GM23338 (cell line): Measurements from ENCODE around the gene UCP3. TPM values are rescaled to one million over a fixed set of nuclear protein-coding genes. Genes with fewer than 3 reads are reported as not detected.

Source experiments
- ATAC-seq: fragments of 200-7000 bp; cut with Tn5 transposase; 3 replicates; pipeline ENCODE4 v1.9.1; 2020
- DNase-seq: peaks from one replicate; pipeline ENCODE4 v3.0.0-alpha.2; 2015; ENCODE audit warnings: low spot score
- H2AFZ ChIP-seq: fragments of 200-600 bp; sonication (generic); 2 replicates; pipeline ENCODE4 v1.8.0; 2016; ENCODE audit warnings: antibody characterized with exemption, mild to moderate bottlenecking, moderate library complexity
- H3F3A ChIP-seq: fragments of 200-600 bp; sonication (generic); replicated peaks from 2 replicates; pipeline ENCODE4 v1.8.0; 2017; ENCODE audit warnings: antibody characterized with exemption, mixed run types, low read depth
- H3K27ac ChIP-seq: fragments of 200-600 bp; sonication (generic); 2 replicates; pipeline ENCODE4 v1.6.1; 2016; ENCODE audit warnings: low read depth
- H3K27me3 ChIP-seq: fragments of 200-600 bp; sonication (generic); 2 replicates; pipeline ENCODE4 v1.8.0; 2016; ENCODE audit warnings: mild to moderate bottlenecking, mixed run types, moderate library complexity; ENCODE audit not compliant: insufficient read depth
- H3K36me3 ChIP-seq: fragments of 200-600 bp; sonication (generic); 2 replicates; pipeline ENCODE4 v1.8.0; 2016; ENCODE audit warnings: mild to moderate bottlenecking; ENCODE audit not compliant: insufficient read depth
- H3K4me1 ChIP-seq: fragments of 200-600 bp; sonication (generic); 2 replicates; pipeline ENCODE4 v1.8.0; 2016; ENCODE audit warnings: mild to moderate bottlenecking, moderate library complexity; ENCODE audit not compliant: insufficient read depth
- H3K4me2 ChIP-seq: fragments of 200-600 bp; sonication (generic); 2 replicates; pipeline ENCODE4 v1.7.1; 2017; ENCODE audit warnings: mixed run types
- H3K4me3 ChIP-seq: fragments of 200-600 bp; sonication (generic); 2 replicates; pipeline ENCODE4 v1.6.1; 2016; ENCODE audit warnings: mixed run types
- H3K79me2 ChIP-seq: fragments of 200-600 bp; sonication (generic); replicated peaks from 2 replicates; pipeline ENCODE4 v1.8.0; 2017; ENCODE audit warnings: mild to moderate bottlenecking; ENCODE audit not compliant: insufficient read depth
- H3K9me2 ChIP-seq: fragments of 200-600 bp; sonication (generic); 2 replicates; pipeline ENCODE4 v1.8.0; 2017; ENCODE audit not compliant: insufficient read depth
- H4K20me1 ChIP-seq: fragments of 200-600 bp; sonication (generic); replicated peaks from 2 replicates; pipeline ENCODE4 v1.8.0; 2017; ENCODE audit warnings: mild to moderate bottlenecking; ENCODE audit not compliant: insufficient read depth
- H3K27ac Mint-ChIP-seq: 2 replicates; pipeline ENCODE4 v1.8.0; 2020; ENCODE audit warnings: inconsistent platforms, mild to moderate bottlenecking, moderate library complexity, mixed read lengths
- H3K27me3 Mint-ChIP-seq: 3 replicates; pipeline ENCODE4 v1.8.0; 2022; ENCODE audit warnings: low read depth, mild to moderate bottlenecking, moderate library complexity, mixed read lengths, inconsistent platforms; ENCODE audit not compliant: insufficient read depth, poor library complexity
- H3K36me3 Mint-ChIP-seq: 3 replicates; pipeline ENCODE4 v1.8.0; 2021; ENCODE audit warnings: low read depth, mild to moderate bottlenecking, inconsistent platforms, moderate library complexity, mixed read lengths
- H3K4me1 Mint-ChIP-seq: 3 replicates; pipeline ENCODE4 v1.8.0; 2020; ENCODE audit warnings: mild to moderate bottlenecking, inconsistent platforms, mixed read lengths
- H3K4me3 Mint-ChIP-seq: 3 replicates; pipeline ENCODE4 v1.8.0; 2021; ENCODE audit warnings: moderate library complexity, mild to moderate bottlenecking, inconsistent platforms, mixed read lengths
- H3K9me3 Mint-ChIP-seq: 3 replicates; pipeline ENCODE4 v1.8.0; 2020; ENCODE audit warnings: moderate library complexity, mild to moderate bottlenecking, inconsistent platforms, mixed read lengths
- CREB1 ChIP-seq: fragments of 250-450 bp; sonication (Bioruptor Pico); IDR thresholded peaks from 2 replicates; pipeline ENCODE4 v1.5.0; 2020; ENCODE audit warnings: low read depth, mild to moderate bottlenecking, moderate library complexity
- EZH2 ChIP-seq: fragments of 200-600 bp; sonication (generic); IDR thresholded peaks from one replicate; pipeline ENCODE4 v1.8.0; 2017; ENCODE audit warnings: antibody characterized with exemption, mild to moderate bottlenecking, low read depth; ENCODE audit not compliant: unreplicated experiment
- EZH2phosphoT487 ChIP-seq: fragments of 200-600 bp; sonication (generic); IDR thresholded peaks from one replicate; pipeline ENCODE4 v1.8.1; 2018; ENCODE audit warnings: antibody characterized with exemption; ENCODE audit not compliant: unreplicated experiment
- JUNB ChIP-seq: IDR thresholded peaks from one replicate; pipeline ENCODE4 v1.6.1; 2016; ENCODE audit warnings: antibody characterized with exemption; ENCODE audit not compliant: unreplicated experiment
- NANOG ChIP-seq: IDR thresholded peaks from 2 replicates; pipeline ENCODE4 v1.6.1; 2016; ENCODE audit warnings: antibody characterized with exemption, borderline replicate concordance
- POLR2AphosphoS5 ChIP-seq: IDR thresholded peaks from 2 replicates; pipeline ENCODE4 v1.6.1; 2016; ENCODE audit warnings: antibody characterized with exemption, low read depth
- STAT1 ChIP-seq: IDR thresholded peaks from one replicate; pipeline ENCODE4 v1.6.1; 2016; ENCODE audit warnings: antibody characterized with exemption; ENCODE audit not compliant: unreplicated experiment
- ZNF114 ChIP-seq: fragments of 250-450 bp; sonication (Bioruptor Pico); IDR thresholded peaks from 2 replicates; pipeline ENCODE4 v1.5.0; 2020; ENCODE audit warnings: mild to moderate bottlenecking, moderate library complexity
- ZNF331 ChIP-seq: fragments of 250-450 bp; sonication (Bioruptor Pico); IDR thresholded peaks from 2 replicates; pipeline ENCODE4 v1.5.0; 2020; ENCODE audit warnings: low read depth, mild to moderate bottlenecking, moderate library complexity
- polyA plus RNA-seq: library from polyadenylated mRNA; unstranded; fragments of >200 nt; fragmentation: Nextera tagmentation; extraction: Ambion mirVana; gene quantifications from 2 replicates; pipeline ENCODE4 v1.2.1, GENCODE V29; 2016
- total RNA-seq: library from RNA; depleted of rRNA; stranded (reverse); fragments of >200 nt; shearing (Covaris generic); gene quantifications from 2 replicates; pipeline ENCODE4 v1.2.3, GENCODE V29; 2014
- TF ChIP-seq, protein P1 (sequence below): IDR thresholded peaks from 2 replicates; pipeline ENCODE4 v1.6.1; 2016; ENCODE audit warnings: antibody characterized with exemption
- TF ChIP-seq, protein P2 (sequence below): fragments of 250-450 bp; sonication (Bioruptor Pico); IDR thresholded peaks from 2 replicates; pipeline ENCODE4 v1.5.0; 2020; ENCODE audit warnings: mild to moderate bottlenecking, moderate library complexity
- TF ChIP-seq, protein P3 (sequence below), 2 experiments: fragments of 200-600 bp in 1 of 2; sonication (generic) in 1 of 2; conservative IDR thresholded peaks; 2 replicates each; pipeline versions ENCODE4 v1.5.1 to v1.6.1; 2016 to 2017; ENCODE audit warnings: antibody characterized with exemption in 2 of 2, low read depth in 2 of 2, mild to moderate bottlenecking in 2 of 2, moderate library complexity in 1 of 2
- TF ChIP-seq, protein P4 (sequence below): IDR thresholded peaks from one replicate; pipeline ENCODE4 v1.6.1; 2018; ENCODE audit warnings: antibody characterized with exemption; ENCODE audit not compliant: unreplicated experiment

UCP3 gene
- total and polyA plus RNA-seq, 2 experiments from 2014 or later, result 0.21 to 0.40 TPM

DNA sequence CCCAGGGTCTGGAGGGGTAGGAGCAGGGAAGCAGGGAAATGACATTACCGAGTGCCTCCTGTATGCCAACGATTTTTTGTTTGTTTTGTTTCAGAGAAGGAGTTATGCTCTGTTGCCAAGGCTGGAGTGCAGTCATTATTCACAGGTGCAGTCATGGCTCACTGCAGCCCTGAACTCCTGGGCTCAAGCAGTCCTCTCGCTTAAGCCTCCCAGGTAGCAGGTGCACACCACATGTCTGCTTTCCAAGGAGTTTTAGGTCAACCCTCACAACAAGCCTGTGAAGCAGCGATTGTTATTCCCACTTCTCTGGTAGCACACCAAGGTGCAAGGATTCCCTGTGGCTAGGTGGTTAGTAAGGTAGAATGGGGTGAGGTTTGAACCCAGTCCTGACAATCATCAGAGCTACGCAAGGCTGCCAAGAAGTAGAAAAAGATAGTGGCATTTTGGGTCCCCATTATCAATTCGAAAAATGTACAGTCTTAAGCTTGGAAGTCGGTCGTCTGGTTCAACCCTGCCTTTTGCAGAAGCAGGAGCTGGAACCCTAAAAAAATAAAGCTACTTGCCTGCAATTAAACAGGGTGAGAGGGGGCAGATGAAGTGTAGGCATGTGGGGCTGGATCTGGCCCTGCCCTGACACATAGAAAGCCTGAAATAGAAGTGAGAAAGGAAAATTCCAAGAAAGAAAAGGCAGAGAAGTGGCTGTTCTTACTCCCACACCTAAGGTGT lies 9.1 kb downstream of the UCP3 start:
- H3K4me1 Mint-ChIP-seq, result peaks cover 13% of the 10 kb centered on the region; the same call in 2 of the 3 replicates
- Histone ChIP-seq H4K20me1 (no peaks in the 10 kb centered on the region), H3K4me2 (no peak overlapping the region), H2AFZ (no peak overlapping the region), H3F3A (no peaks in the 10 kb centered on the region), H3K79me2 (no peaks in the 10 kb centered on the region), H3K4me3 (no peak overlapping the region), H3K27ac (no peak overlapping the region), H3K36me3 (no peaks in the 10 kb centered on the region), H3K27me3 (no peaks in the 10 kb centered on the region), H3K4me1 (no peaks in the 10 kb centered on the region; the same call in 1 of the 2 replicates), H3K9me2 (no peaks in the 10 kb centered on the region)
- no peak overlapping the region for H3K4me3 Mint-ChIP-seq
- TF ChIP-seq JUNB (no peak), ZNF114 (no peak), NANOG (no peak), STAT1 (no peak), EZH2phosphoT487 (no peak), ZNF331 (CRISPR knock-in tag) (no peak), CREB1 (CRISPR knock-in tag) (no peak), EZH2 (no peak), POLR2AphosphoS5 (no peak)
- TF ChIP-seq, protein P1, sequence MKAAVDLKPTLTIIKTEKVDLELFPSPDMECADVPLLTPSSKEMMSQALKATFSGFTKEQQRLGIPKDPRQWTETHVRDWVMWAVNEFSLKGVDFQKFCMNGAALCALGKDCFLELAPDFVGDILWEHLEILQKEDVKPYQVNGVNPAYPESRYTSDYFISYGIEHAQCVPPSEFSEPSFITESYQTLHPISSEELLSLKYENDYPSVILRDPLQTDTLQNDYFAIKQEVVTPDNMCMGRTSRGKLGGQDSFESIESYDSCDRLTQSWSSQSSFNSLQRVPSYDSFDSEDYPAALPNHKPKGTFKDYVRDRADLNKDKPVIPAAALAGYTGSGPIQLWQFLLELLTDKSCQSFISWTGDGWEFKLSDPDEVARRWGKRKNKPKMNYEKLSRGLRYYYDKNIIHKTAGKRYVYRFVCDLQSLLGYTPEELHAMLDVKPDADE, result no peak
- TF ChIP-seq, protein P2, sequence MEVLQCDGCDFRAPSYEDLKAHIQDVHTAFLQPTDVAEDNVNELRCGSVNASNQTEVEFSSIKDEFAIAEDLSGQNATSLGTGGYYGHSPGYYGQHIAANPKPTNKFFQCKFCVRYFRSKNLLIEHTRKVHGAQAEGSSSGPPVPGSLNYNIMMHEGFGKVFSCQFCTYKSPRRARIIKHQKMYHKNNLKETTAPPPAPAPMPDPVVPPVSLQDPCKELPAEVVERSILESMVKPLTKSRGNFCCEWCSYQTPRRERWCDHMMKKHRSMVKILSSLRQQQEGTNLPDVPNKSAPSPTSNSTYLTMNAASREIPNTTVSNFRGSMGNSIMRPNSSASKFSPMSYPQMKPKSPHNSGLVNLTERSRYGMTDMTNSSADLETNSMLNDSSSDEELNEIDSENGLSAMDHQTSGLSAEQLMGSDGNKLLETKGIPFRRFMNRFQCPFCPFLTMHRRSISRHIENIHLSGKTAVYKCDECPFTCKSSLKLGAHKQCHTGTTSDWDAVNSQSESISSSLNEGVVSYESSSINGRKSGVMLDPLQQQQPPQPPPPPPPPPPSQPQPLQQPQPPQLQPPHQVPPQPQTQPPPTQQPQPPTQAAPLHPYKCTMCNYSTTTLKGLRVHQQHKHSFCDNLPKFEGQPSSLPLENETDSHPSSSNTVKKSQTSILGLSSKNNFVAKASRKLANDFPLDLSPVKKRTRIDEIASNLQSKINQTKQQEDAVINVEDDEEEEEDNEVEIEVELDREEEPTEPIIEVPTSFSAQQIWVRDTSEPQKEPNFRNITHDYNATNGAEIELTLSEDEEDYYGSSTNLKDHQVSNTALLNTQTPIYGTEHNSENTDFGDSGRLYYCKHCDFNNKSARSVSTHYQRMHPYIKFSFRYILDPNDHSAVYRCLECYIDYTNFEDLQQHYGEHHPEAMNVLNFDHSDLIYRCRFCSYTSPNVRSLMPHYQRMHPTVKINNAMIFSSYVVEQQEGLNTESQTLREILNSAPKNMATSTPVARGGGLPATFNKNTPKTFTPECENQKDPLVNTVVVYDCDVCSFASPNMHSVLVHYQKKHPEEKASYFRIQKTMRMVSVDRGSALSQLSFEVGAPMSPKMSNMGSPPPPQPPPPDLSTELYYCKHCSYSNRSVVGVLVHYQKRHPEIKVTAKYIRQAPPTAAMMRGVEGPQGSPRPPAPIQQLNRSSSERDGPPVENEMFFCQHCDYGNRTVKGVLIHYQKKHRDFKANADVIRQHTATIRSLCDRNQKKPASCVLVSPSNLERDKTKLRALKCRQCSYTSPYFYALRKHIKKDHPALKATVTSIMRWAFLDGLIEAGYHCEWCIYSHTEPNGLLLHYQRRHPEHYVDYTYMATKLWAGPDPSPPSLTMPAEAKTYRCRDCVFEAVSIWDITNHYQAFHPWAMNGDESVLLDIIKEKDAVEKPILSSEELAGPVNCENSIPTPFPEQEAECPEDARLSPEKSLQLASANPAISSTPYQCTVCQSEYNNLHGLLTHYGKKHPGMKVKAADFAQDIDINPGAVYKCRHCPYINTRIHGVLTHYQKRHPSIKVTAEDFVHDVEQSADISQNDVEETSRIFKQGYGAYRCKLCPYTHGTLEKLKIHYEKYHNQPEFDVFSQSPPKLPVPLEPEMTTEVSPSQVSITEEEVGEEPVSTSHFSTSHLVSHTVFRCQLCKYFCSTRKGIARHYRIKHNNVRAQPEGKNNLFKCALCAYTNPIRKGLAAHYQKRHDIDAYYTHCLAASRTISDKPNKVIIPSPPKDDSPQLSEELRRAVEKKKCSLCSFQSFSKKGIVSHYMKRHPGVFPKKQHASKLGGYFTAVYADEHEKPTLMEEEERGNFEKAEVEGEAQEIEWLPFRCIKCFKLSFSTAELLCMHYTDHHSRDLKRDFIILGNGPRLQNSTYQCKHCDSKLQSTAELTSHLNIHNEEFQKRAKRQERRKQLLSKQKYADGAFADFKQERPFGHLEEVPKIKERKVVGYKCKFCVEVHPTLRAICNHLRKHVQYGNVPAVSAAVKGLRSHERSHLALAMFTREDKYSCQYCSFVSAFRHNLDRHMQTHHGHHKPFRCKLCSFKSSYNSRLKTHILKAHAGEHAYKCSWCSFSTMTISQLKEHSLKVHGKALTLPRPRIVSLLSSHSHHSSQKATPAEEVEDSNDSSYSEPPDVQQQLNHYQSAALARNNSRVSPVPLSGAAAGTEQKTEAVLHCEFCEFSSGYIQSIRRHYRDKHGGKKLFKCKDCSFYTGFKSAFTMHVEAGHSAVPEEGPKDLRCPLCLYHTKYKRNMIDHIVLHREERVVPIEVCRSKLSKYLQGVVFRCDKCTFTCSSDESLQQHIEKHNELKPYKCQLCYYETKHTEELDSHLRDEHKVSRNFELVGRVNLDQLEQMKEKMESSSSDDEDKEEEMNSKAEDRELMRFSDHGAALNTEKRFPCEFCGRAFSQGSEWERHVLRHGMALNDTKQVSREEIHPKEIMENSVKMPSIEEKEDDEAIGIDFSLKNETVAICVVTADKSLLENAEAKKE (CRISPR knock-in tag), result no peak
- TF ChIP-seq, protein P3, sequence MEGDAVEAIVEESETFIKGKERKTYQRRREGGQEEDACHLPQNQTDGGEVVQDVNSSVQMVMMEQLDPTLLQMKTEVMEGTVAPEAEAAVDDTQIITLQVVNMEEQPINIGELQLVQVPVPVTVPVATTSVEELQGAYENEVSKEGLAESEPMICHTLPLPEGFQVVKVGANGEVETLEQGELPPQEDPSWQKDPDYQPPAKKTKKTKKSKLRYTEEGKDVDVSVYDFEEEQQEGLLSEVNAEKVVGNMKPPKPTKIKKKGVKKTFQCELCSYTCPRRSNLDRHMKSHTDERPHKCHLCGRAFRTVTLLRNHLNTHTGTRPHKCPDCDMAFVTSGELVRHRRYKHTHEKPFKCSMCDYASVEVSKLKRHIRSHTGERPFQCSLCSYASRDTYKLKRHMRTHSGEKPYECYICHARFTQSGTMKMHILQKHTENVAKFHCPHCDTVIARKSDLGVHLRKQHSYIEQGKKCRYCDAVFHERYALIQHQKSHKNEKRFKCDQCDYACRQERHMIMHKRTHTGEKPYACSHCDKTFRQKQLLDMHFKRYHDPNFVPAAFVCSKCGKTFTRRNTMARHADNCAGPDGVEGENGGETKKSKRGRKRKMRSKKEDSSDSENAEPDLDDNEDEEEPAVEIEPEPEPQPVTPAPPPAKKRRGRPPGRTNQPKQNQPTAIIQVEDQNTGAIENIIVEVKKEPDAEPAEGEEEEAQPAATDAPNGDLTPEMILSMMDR (conservative IDR thresholded peaks at IDR 0.05; ENCODE audit: low read depth in 2 of 2), result no peak
- TF ChIP-seq, protein P4, sequence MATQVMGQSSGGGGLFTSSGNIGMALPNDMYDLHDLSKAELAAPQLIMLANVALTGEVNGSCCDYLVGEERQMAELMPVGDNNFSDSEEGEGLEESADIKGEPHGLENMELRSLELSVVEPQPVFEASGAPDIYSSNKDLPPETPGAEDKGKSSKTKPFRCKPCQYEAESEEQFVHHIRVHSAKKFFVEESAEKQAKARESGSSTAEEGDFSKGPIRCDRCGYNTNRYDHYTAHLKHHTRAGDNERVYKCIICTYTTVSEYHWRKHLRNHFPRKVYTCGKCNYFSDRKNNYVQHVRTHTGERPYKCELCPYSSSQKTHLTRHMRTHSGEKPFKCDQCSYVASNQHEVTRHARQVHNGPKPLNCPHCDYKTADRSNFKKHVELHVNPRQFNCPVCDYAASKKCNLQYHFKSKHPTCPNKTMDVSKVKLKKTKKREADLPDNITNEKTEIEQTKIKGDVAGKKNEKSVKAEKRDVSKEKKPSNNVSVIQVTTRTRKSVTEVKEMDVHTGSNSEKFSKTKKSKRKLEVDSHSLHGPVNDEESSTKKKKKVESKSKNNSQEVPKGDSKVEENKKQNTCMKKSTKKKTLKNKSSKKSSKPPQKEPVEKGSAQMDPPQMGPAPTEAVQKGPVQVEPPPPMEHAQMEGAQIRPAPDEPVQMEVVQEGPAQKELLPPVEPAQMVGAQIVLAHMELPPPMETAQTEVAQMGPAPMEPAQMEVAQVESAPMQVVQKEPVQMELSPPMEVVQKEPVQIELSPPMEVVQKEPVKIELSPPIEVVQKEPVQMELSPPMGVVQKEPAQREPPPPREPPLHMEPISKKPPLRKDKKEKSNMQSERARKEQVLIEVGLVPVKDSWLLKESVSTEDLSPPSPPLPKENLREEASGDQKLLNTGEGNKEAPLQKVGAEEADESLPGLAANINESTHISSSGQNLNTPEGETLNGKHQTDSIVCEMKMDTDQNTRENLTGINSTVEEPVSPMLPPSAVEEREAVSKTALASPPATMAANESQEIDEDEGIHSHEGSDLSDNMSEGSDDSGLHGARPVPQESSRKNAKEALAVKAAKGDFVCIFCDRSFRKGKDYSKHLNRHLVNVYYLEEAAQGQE, result no peak
- no peaks in the 10 kb centered on the region; the same call in 2 of the 3 replicates for H3K36me3 Mint-ChIP-seq
- no peak overlapping the region for H3K27ac Mint-ChIP-seq
- ATAC-seq (no peak), DNase-seq (no peak)
- H3K27me3 Mint-ChIP-seq, result peaks cover 4% of the 10 kb centered on the region
- H3K9me3 Mint-ChIP-seq, result no peaks in the 10 kb centered on the region
